Fibroblast of lung (primary cell): ENCODE measurements around the gene PUS1.

Experiments used
- CTCF ChIP-seq, 2 donors: IDR thresholded peaks in 1 of 2; conservative IDR thresholded peaks in 1 of 2; 1 replicate in 1 of 2; 2 replicates in 1 of 2; pipeline ENCODE4 v1.5.1; 2011 to 2012; ENCODE audit warnings: low read length in 2 of 2, control low read depth in 1 of 2, inconsistent platforms in 1 of 2, low read depth in 1 of 2, mild to moderate bottlenecking in 1 of 2
- EZH2 ChIP-seq: IDR thresholded peaks from 2 replicates; pipeline ENCODE4 v1.5.1; 2012; ENCODE audit warnings: low read length, control low read depth, mild to moderate bottlenecking; ENCODE audit errors: missing control alignments

GRCh38 chr12:131897276-131897675, 31.8 kb upstream of the PUS1 start:
- TF ChIP-seq CTCF (conservative IDR thresholded peaks at IDR 0.05 in 1 of 2, IDR thresholded peaks at IDR 0.05 in 1 of 2; ENCODE audit: low read depth in 1 of 2, low read length in 2 of 2) (no peak), EZH2 (no peak)
